GM12891 (cell line): ENCODE measurements around the gene CMPK1.

ENCODE experiments used
- PAX5 ChIP-seq: IDR thresholded peaks from 2 replicates; pipeline ENCODE4 v1.6.1; 2011; ENCODE audit warnings: low read length, moderate library complexity, mild to moderate bottlenecking; ENCODE audit not compliant: insufficient read depth, severe bottlenecking
- POLR2A ChIP-seq: IDR thresholded peaks from 2 replicates; pipeline ENCODE4 v1.6.1; 2011; ENCODE audit warnings: low read depth, low read length, control low read depth
- POLR2AphosphoS5 ChIP-seq: IDR thresholded peaks from 2 replicates; pipeline ENCODE4 v1.6.1; 2011; ENCODE audit warnings: low read depth, low read length, control low read depth
- POU2F2 ChIP-seq: IDR thresholded peaks from 2 replicates; pipeline ENCODE4 v1.6.1; 2011; ENCODE audit warnings: low read depth, mild to moderate bottlenecking, control low read depth, low read length, moderate library complexity
- SPI1 ChIP-seq: IDR thresholded peaks from 2 replicates; pipeline ENCODE4 v1.6.1; 2011; ENCODE audit warnings: low read depth, low read length, control low read depth
- TAF1 ChIP-seq: IDR thresholded peaks from 2 replicates; pipeline ENCODE4 v1.6.1; 2011; ENCODE audit warnings: low read depth, low read length, control low read depth

- TF ChIP-seq POLR2A (0 out of 2 replicates have a peak, but pooled peaks have one; percentile 53), POLR2AphosphoS5 (no peak), TAF1 (no peak), SPI1 (0 out of 2 replicates have a peak, but pooled peaks have one; percentile 12), POU2F2 (no peak), PAX5 (no peak)
These were observed 1.3 kb downstream of the CMPK1 start for GRCh38 chr1:47334765-47335435.
